VCaP (cell line): Measurements from ENCODE around the gene SUCLG2.

Source experiments
- H3K27ac ChIP-seq: fragments of 450-650 bp; 2 replicates; pipeline ENCODE4 v1.5.1; 2017
- CTCF ChIP-seq: fragments of 450-650 bp; conservative IDR thresholded peaks from 2 replicates; pipeline ENCODE4 v1.5.1; 2017; ENCODE audit warnings: mild to moderate bottlenecking, moderate library complexity

Gene SUCLG2

DNA sequence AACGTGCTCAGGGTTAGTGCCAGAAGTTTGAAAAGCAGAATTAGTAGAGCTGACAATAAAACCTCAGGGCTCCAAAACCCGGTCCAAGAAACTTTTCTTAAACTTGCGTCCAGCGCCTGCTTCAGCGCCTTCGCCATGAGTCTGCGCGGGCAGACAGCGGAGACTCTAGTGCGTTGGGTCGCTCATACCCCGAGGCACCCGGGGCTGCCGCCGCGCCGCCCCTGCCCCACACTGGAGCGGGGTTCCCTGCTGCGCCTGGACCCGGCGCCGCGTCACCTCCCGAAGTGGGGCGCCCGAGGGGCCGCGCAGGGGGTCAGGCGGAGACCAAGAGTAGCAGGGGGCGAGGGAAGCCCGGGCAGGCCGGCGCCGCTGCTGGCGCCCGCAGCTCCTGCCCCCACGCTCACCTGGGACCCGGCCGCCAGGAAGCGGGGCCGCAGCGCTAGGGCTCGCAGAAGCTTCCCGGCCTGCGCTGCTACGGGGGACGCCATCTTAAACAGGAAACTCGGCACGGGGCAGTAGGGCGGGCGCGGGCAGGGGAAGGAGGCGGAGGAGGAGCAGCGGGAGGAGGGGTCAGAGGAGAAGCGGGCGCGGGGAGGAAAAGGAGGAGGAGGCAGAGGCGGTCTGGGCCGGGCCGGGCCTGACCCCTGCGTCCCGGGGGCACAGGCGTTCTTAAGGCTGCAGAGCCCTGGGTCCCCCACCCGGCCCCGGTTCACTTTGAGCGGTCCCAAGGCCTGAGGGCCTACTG is at the start of gene SUCLG2:
SUCLG2 (minus strand) TSS at position 514 of the 745 bp plus-strand sequence; CDS start at position 488, 26 bp downstream.
- H3K27ac ChIP-seq = peak within 1 kb of the TSS; percentile 96
- TF ChIP-seq CTCF = no peak

DNA sequence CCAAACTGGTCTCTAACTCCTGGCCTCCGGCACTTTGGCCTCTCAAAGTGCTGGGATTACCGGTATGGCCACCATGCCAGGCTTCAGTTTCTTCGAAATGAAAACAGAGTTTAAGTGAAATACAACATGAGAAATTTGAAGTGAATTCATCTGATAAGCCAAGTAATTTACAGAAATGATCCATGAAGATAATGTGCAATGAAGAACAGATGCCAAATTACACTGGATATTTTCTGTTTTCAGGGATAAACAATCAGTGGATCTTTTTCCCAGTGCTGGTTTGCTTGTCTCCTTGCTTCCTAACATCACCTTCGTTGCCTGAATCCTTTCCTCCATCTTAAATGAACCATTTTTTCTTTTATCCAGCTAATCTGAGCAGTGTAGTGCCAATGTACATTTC is 46.2 kb upstream of the SUCLG2 start:
- no peak for TF ChIP-seq CTCF
- H3K27ac ChIP-seq = no peak overlapping the region

DNA sequence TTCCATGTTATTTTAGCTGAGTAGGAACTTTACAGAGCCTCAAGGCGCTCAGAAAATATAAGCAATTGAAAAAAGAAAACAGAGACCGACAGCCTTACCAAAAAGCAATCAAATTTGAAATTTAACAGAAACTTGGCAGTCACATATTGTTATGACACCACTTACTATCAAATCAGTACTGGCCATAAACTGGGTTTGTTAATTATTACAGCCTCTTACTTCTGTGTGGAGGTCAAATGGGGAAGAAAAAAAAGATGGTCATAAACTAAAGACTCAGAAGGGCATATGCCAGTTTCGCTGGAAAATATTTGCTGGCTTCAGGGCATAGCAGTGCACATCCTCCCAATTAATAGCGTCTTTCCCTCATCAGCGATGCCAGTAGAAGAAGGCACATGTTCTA is 45.5 kb upstream of the SUCLG2 start:
- no peak overlapping the region for H3K27ac ChIP-seq
- TF ChIP-seq CTCF = no peak

DNA sequence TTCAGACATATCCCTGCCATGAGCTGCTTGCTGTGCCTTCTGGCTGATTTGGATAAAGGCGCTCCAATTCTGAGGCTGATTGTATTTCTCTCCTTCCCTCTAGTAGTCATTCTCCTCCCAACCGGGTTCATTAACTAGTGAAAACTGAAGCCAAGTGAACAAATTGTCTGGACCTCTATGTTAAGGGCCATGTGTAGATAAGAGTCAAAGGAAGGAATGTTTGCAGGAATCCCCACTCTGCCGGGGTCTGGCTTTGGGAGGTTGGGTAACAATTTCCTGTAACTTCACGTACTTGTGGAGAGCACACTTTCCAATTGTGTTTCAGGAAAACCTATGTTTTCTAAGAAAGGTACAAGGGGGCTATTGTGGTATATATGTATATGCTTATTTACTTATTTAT is 38.2 kb upstream of the SUCLG2 start:
- no peak overlapping the region for H3K27ac ChIP-seq
- no peak for TF ChIP-seq CTCF

DNA sequence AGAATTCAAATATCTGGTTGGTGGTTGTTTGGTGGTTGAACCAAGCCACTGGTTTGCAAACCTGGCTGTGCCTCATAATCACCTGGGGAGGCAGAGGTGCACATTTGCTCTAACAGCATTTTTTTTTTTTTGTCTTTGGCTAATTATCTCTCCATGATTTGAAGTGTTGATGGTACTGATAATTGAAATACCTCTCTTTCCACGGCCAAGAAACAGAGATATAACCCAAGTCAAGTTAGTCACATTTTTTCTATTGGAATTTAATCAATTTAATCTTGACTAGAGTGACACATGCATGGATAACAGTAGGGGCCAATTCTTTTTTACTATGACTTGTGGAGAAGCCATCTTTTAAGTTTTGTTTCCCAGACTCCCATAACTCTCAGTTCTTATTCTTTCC is 37.5 kb upstream of the SUCLG2 start:
- no peak for TF ChIP-seq CTCF
- peak overlapping the region; percentile 22; the same call in 1 of the 2 replicates for H3K27ac ChIP-seq

GRCh38 chr3:67691207-67691606 is 36.8 kb upstream of the SUCLG2 start:
- no peak for TF ChIP-seq CTCF

DNA sequence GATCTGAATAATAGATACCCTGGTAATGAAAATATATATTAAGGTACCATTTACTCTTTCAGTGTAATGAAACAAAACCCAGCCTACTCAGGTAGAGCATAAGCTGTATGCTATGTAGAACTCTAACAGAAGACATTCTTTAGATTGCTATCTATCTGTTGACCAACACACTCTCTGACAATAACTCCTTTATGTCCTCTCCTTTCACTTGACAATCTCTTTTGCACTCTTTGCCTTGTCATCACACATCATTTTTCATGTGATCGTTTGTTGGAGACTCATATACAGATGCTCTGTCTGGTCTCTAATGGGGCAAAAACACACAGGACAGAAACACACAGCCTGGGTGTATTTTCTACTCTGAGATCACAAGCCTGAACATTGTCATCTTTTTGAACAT is 35.4 kb upstream of the SUCLG2 start:
- no peak overlapping the region for H3K27ac ChIP-seq
- TF ChIP-seq CTCF = no peak

More at GRCh38 chr3:67691207-67691606, 36.8 kb upstream of the SUCLG2 start:
- peak overlapping the region; percentile 22; the same call in 1 of the 2 replicates for H3K27ac ChIP-seq
